RKO (cell line): ENCODE measurements around the gene NPY1R.

Experiments
- DNase-seq: peaks from one replicate; pipeline ENCODE4 v3.0.0-alpha.2; 2016; ENCODE audit warnings: low spot score

NPY1R gene

DNA sequence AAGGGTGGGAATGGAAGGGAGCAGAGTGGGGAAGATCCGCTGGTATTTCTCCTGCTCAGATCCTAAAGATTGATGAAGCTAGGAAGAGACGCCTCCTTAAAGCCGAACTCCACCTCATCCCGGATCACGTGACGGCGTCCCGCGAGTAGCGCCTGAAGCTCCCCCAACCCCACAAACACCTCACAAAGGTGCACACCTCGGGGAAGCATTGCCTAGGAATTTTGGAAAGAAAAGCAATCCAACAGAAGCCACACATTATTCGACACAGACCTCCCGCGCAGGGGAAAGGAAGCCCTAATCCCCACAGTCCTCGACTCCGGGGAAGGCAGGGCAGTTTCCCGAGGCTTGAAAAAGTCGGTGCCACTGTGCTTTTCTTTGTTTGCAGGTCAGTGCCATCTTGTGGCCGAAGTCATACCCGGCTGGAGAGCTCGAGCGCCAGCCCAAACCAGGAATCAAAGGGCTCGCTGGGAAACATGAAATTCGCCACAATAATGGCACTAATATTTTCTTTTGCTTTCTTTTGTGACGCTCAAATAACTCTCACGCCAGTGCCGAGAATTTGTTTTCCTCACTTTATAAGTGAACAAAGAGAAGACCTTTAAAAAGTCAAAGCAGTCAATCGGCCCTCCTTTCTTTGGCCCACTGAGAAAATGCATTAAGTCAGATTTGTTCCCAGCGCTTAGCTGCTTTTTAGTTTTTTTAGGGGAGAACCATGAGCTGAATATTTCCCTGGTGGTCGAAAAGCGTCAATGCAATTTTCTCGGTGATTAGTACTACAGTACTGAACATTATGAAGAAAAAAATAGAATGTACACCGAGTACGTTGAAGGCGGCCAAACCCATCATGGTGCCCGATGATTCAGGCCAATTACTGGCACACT is at the start of gene NPY1R:
TSS of gene NPY1R (minus strand) at position 71 of the 881 bp plus-strand sequence. CDS start 6,042 bp downstream, outside the sequence.
- DNase-seq: peak; percentile 12

DNA sequence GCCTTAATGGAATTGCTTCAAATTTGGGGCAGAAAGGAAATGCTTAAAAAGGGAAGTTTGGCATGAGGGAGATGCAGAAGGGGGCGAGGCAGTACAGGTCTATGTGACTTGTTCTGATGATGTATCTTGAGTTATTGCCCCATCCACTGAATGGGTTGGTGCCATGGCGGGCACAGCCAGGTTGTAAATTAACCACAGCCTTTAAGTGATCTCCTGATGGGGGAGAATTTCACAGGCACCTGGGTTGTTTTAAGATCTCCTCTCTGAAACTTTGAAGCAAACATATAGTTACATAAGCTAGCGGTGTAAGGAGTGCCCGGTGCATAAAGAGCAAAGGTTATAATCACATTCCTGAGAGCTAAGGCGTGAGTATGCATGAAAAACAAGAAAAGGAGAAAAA is 48.3 kb upstream of the NPY1R start:
- DNase-seq: no peak

DNA sequence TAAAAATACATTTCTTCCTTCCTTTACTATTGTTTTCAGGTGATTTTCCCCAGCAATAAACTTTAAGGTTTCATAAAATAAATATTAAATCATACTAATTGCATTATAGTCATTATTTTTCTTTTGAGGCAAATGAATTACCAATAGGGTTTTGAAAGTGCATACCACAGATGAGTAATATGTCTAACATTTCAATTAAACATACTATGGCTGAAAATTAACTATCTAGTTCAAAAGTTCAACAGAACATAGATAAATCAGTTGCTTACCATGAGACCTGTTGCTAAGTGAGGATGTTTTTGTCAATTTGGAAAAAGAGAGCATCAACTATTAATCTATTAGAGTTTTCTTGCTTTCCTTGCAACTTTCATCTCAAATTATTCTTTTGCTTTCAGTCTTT is 46.3 kb upstream of the NPY1R start:
- no peak for DNase-seq

DNA sequence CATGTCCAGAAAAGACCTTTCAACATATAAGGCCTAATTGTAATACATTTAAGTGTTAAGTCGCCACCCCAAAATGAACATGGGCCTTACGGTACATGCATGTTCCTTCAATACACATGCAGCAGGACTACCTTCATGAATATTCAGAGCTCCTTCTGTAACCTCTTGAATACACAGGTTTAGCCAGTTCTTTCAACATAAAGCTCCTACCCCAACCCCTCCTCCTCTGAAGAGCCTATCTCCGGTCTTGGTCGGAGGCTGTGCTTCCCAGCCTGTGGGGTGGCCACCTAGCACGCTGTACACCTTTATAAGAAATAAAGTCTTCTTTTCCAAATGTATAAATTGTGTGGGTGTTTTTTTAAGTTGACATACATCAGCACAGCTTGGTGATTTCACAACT is 39.6 kb upstream of the NPY1R start:
- no peak for DNase-seq

DNA sequence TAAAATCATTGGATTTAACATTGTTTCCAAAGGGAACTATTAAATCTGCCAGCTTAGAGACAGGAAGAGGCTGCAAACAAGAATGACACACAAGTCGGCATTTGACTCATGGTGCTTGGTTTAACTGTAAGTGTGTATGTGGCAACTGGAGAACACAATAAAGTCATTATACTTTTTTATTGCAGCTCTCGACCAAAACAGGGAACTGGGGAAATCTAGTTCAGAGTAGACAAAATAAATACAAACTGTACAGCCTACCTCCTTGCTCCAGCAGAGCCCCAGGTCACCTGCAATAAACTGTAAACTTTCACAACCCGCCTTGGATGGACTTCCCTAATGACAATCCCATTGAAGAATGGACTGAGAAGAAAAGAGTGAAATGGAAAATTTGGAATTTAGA is 35.3 kb upstream of the NPY1R start:
- DNase-seq: peak; percentile 12

DNA sequence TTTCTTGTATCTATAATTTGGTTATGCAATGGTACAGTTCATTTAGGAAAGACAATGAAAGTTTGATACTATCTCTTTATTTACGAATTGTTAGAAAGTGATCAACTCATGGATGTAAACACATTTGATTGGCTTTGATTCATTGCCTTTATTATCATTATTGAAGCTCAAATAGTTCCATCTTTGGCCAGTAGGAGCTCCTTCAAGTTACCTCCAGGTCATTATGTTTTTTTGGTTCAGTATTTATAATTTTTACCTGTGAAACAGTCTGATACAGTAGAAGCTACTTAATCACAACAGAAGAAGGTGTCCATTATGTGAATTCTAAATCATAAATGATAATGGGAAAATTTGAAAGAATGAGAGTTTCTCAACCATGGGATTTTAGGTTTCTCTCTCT is 23.7 kb upstream of the NPY1R start:
- DNase-seq: no peak

DNA sequence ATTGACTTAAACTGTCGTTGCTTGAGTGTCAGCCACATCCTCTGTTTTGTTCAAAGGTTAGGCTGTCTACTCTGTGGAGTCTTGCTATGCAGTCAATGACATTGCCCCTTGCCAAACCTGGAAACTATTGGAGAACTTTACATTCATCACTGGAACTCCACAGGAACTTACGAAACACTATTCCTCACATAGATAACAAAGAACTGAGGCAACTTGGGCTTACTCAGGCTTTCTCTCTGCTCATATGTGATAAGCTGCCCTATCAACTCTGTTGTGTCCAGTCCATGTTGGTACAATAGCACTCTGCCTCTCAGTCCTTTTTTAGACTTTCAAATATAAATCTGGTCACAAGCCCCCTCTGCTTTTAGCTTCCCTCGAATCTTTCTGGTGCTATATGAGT is 20.7 kb upstream of the NPY1R start:
- DNase-seq: no peak

DNA sequence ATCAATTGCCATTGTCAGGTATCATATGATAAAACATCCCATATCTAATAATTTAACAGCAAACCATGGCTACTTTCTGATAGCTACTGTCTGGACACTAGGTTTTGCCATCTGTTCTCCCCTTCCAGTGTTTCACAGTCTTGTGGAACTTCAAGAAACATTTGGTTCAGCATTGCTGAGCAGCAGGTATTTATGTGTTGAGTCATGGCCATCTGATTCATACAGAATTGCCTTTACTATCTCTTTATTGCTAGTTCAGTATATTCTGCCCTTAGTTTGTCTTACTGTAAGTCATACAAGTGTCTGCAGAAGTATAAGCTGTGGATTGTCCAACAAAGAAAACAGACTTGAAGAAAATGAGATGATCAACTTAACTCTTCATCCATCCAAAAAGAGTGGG is 18.3 kb upstream of the NPY1R start:
- peak; percentile 8 for DNase-seq

DNA sequence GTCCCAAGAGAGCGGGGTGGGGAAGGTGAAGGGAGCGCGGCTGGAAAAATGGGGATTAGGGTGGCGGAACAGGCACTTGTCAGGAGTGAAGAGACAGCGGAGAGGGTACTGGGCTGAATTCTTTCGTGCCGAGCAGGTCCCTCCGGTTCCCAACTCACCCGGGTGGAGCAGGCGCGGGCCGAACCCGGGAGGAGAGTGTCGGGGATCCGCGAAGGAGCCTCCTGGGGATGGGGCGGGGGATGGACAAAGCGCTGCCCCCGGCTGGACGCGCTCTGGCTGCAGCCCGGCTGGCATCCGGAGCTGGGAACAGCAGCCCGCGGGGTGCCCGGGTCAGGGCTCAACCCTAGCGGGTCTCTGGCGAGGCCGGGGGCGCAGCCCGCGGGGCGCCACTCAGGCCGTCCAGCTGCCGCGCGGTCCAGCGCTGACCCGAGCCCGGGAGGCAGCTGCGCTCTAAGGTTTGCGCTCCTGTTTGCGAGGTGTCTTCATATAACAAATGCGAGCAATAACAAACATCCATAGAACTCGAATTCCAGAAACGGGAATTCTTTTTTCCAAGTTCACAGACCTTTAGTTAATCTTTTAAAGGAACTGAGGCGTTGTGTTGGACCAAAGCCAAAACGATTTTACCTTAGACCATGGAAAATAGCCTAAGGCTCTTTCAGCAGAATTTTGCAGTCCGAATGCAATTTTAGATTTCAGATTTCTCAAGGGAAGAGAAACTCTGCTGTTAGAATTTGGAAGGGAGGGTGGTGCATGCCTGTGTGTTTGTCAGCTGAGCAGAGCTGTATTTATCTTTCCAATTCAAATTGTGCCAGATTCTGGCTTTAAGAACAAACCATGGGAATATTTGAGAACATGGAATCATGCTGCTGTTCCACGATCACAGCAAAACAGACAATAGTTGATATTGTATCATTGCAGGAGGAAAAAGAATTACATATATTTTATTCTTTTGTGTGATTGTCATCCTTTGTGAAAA is 12.0 kb upstream of the NPY1R start:
- no peak for DNase-seq

DNA sequence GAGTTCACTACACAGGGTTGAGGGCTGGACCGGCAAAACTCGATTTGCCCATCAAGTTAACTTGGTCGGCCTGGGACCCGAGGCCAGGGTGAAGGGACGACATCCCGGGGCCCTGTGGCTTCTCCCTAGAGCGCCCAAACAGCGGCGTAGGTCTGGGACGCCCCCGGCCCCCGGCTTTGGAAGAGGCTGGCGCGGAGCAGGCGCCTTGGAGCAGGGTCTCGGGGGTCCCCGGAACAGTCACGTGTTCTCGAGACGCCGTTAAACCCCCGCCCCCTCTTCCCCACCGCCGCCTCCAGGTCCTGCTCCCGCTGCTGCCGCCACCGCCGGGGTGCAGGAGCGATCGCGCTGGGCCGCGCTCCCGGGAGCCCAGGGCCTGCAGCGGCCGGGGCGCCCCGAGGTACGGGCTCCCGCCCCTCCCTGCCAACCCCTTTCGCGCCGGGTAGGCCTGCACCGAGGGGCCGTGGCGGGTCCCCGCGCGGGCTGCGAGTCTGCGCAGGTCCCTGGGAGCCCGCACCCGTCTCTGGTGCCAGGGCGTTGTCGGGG is 11.3 kb upstream of the NPY1R start, which contains the start of gene NPY5R:
TSS of gene NPY5R (plus strand) at position 289 of the 543 bp plus-strand sequence. CDS start 6,382 bp downstream, outside the sequence.
- no peak for DNase-seq

DNA sequence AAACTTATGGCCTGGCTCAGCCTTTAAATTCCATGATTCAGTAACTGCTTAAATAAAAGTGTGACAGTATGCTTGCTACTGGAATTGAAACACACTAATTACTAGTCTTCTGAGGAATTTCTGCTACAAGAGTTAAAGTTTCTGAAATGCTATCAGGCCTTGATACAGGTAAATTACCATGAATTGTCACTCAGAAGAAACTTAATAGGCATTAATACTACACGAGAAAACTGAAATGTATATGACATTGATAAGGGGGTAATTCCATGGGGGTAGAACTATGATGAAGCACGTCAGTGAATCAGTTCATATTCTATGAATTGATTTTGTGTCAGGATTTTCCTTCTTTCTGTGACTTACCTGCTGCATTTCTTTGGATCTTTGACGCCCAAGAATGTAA is 3.0 kb upstream of the NPY1R start:
- no peak for DNase-seq

DNA sequence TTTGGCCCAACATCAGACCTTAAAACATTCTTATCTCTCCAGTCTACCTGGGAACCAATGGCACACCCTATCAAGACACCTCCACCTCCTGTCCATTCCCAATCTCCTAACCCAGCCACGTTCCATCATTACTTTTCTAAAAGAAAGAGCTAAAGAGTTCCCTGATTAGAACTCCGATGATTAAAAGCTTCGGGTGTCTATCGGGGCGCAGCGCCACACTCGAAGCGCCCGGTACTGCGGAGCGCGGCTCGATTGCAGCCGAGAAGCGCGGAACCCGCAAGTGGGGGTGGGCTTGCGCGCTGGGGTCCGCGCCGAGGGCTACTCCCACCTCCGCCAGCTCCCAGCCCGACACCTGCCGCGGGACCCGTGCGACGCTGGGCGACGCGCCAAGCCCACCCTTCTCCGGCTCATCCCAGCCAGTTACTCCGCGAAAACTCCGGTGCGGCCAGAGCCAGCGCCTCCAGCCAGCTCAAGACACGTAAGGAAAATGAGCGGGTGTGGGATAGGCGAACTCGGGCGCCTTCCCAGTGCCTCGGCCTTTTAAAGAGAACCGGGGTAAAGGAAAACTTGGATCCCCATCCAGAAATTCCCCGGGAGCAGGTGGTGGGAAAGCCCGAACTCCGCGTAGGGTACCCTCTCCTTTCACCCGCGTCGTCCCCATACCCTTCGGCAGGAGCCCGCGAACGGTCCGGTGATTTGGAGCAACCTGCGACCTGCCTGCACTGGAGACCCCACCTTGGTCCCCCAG is 593 bp downstream of the NPY1R start:
- no peak for DNase-seq

DNA sequence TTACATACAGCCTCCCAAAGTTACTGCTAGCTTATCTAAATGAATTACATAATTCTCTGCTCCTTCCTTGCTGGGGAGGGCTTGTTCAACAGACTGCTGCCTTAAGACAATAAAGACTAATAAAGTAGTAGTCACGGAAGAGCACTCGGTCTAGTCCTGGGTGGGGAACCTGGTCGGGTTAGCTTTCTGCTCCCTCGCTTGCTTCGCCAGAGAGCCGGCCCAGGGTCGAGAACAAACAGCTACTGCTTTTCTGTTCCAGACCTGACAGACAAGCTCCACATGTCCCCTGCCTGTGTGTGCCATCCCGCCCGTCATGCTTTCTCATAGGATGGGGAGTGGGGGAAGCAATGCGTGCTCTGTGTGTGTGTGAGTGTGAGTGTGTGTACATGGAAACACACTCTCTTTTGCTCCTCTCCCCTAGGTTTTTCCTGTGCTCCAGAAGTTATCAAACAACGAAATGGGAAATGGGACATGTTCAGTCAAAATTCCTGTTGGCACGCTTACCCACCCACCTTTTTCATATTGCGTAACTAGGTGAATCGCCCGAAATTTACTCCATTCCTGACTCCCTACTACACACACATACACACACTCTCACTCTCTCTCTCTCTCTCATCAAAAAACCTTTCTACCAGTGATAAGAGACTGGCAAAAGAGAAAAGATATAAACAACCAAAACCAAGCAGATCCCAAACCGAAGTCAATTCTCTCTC is 1.3 kb downstream of the NPY1R start:
- DNase-seq: no peak

DNA sequence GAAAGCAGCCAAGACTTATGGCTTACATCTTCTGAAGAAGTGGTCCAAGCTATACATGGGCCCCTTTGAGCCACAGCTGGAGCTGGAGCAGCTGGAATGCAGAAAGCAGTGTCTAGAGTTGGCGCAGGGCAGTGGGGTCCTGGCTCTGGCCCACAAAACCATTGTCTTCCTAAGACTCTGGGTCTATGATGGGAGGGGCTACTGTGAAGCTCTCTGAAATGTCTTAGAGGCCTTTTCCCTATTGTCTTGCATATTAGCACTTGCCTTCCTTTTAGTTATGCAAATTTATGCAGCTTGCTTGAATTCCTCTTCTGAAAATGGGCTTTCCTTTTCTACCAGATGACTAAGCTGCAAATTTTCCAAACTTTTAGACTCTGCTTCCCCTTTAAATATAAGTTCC is 15.3 kb downstream of the NPY1R start:
- DNase-seq: no peak

DNA sequence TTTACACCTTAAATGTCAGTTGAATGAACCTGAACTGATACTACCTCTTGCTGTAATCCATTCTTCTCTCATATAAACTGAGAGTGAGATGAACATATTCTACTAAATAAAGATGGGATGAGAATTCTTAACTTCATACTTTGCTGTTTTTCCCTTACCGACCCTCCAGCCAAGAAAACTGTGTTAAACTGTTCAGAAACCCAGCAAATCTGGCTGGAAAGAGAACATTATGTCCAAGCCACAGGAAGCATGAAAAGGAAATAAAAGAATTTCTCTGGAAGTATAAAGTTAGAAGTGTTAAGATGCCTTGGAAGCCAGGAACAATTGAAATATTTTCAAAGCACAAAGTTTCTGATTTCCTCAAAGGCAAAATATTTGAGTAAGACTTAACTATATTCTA is 22.9 kb downstream of the NPY1R start:
- no peak for DNase-seq

DNA sequence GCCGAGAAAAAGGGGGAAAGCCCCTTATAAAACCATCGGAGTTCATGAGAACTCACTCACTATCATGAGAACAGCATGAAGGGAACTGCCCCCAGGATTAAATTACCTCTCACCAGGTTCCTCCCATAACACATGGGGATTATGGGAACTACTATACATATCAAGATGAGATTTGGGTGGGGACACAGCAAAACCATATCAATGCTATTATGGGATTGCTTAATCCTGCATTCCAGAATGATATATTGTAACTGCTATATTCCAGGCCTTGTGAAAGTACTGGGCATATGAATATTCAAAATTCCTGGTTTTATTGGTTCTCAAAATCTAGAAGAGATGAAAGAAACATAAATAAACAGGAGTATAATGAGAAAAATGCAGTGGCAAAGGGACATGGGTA is 29.3 kb downstream of the NPY1R start:
- DNase-seq: no peak

DNA sequence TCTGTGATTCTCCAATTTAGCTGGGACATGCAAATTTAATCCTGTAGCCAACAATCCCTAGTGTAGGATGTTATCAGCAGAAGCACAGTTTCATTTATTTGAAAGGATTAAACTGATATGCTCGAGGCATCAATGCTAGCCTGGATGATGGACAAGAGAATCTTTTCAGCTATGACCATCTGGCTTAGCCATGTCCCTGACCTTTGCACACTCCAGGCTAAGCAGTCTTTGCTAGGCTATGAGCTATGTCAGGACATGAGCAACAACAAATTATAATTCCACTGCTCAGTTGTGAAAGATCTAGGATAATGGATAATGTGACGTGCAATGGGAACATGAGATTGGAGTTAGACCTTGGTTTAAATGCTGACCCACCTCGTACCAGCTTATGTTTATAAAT is 32.0 kb downstream of the NPY1R start:
- DNase-seq: no peak

DNA sequence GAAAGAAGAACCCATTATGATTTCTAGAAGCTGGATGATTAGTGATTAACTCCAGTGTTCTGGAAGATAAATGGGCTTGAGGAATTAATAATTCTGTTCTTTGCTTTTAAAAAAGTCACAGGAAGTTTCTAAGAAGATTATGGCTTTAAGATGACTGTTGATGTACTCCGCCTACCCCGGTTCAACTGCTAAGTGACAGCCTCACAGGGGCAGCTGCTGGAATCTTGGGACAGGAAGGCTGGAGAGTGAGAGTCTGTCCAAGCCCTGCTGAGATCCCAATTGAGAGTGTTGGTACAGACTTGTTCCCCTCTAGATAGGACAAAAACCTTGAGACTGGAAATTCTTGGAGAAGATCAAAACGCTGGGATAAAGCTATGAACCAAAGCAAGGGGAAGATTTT is 37.3 kb downstream of the NPY1R start:
- DNase-seq: no peak

DNA sequence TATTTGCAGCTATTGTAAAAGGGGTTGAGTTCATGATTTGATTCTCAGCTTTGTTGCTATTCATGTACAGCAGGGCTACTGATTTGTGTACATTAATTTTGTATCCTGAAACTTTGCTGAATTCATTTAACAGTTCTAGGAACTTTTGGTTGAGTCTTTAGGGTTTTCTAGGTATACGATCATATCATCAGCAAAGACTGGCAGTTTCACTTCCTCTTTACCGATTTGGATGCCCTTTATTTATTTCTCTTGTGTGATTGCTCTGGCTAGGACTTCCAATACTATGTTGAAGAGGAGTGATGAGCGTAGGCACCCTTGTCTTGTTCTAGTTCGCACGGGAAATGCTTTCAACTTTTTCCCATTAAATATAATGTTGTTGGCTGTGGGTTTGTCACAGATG is 48.1 kb downstream of the NPY1R start:
- DNase-seq: no peak

DNA sequence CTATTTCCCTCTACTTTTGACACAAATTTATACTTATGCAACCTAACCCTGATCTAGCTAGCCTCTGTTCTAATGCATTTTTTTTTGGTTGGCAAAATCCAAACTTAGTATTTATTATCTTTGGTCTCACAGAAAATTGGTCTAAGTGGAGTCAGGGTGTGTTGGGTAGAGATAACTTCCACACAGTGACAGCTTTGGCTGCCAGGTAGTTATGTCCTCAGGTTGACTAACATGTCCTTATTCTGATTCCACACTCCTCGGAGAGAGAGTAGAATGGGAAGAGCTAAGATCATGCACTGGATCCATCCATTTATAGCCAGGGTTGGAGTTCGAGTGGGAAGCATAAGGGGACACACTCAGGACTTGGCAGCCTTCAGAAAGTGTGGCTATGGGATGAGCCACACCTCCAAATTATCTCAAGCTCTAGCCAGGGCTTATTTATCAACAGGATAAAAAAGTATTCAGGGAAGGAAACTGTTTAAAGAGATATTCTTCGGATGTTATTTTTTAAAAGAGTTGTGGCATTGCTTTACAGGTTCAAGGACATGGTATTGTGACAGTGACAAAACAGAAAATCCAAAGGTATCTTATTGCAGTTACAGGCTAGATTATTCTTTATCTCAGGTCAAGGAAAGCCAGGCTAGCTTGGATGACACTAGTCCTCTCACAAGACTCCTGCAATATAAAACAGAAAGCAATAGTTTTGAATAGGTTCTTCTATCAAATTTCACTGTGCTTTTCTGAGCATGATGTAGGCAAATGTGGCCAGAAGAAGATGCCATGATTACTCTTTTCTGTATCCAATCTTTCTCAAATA is 51.5 kb downstream of the NPY1R start:
- no peak for DNase-seq
